Measurements from ENCODE around the gene TMEM236. TPM values are rescaled to one million over a fixed set of nuclear protein-coding genes. Genes with fewer than 3 reads are reported as not detected.
"Not testable (repeated sequence)": the region's sequence is repeated elsewhere in the genome, so short reads cannot be mapped to it uniquely, and the experiment has no call there.

TMEM236 gene
- total and polyA plus RNA-seq, 3 experiments from 2014 or later, result 0.09 to 0.11 TPM; not detected in 1

DNA sequence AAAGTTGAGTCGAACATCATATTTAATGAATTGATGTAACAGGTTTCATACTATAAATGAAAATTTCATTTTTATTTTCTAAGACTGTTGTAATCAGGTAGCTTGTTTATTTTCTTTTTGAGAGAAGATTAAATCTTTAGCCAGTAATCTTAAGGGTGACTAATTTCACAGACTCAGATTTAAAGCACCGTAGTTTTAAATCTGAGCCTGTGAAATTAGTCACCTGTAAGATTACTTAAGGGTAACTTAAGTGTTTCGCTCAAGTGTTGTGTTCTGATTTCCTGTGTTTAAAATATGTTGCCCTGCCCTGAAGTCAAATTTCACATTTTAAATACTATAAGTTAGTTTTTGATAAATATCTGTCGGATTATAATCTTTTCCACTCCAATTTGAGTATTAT is 35.8 kb upstream of the TMEM236 start:
- DNase-seq, result no peak
- Histone ChIP-seq H3K27me3 (ENCODE audit: insufficient read depth, low read length, poor library complexity, severe bottlenecking) (no peaks in the 10 kb centered on the region), H3K4me1 (ENCODE audit: insufficient read depth, low read length) (no peaks in the 10 kb centered on the region), H3K9me3 (ENCODE audit: low read length) (no peaks in the 10 kb centered on the region), H3K27ac (ENCODE audit: low read depth, low read length) (no peak overlapping the region), H3K36me3 (ENCODE audit: insufficient read depth, low read length) (peaks cover 10% of the 10 kb centered on the region), H3K4me3 (ENCODE audit: low read length) (no peak overlapping the region)
- Mint-ChIP-seq H3K9me3 (no peaks in the 10 kb centered on the region), H3K4me3 (no peak overlapping the region), H3K36me3 (peaks cover 22 to 69% (median 31%) of the 10 kb centered on the region in 3 donors), H3K4me1 (no peaks in the 10 kb centered on the region), H3K27me3 (no peaks in the 10 kb centered on the region), H3K27ac (no peak overlapping the region)
- CTCF ChIA-PET, result no interaction called here
- POLR2A ChIA-PET, result no interaction called here

DNA sequence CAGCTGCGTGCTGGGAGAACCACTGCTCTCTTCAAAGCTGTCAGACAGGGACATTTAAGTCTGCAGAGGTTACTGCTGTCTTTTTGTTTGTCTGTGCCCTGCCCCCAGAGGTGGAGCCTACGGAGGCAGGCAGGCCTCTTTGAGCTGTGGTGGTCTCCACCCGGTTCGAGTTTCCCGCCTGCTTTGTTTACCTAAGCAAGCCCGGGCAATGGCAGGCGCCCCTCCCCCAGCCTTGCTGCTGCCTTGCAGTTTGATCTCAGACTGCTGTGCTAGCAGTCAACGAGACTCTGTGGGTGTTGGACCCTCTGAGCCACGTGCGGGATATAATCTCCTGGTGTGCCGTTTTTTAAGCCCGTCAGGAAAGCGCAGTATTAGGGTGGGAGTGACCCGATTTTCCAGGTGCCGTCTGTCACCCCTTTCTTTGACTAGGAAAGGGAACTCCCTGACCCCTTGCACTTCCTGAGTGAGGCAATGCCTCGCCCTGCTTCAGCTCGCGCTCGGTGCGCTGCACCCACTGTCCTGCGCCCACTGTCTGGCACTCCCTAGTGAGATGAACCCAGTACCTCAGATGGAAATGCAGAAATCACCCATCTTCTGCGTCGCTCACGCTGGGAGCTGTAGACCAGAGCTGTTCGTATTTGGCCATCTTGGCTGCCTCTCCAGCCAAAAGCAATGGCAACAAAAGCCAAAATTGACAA is 29.5 kb upstream of the TMEM236 start:
- not testable (repeated sequence) for H3K4me3 Mint-ChIP-seq

DNA sequence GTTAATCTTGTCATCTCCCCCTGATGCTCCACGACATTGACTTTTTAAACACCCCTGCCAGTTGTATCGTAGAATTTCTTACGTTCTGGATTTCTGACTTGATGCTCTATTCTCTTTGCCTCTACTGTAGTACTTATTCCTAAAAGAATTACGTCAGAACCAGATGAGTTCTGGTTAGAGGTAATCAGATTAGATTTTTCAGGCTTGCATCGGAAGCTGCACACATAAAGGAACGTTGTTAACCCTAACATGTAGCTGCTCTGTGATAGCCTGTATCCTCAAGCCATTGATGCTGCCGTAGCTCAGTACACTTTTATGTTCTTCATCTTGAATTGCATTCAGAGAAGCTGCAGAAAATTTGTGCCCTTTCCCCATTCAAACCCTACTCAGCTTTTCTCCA is 26.3 kb upstream of the TMEM236 start:
- no peak for DNase-seq
- no peak overlapping the region for H3K4me3 ChIP-seq (ENCODE audit: low read length)
- no peaks in the 10 kb centered on the region for H3K27me3 ChIP-seq (ENCODE audit: insufficient read depth, low read length, poor library complexity, severe bottlenecking)
- H3K4me1 ChIP-seq (ENCODE audit: insufficient read depth, low read length), result no peaks in the 10 kb centered on the region
- no peak overlapping the region for H3K27ac ChIP-seq (ENCODE audit: low read depth, low read length)
- H3K27ac Mint-ChIP-seq, result no peak overlapping the region
- no peaks in the 10 kb centered on the region for H3K9me3 Mint-ChIP-seq
- H3K4me3 Mint-ChIP-seq, result no peak overlapping the region
- ChIA-PET POLR2A (no interaction called here), CTCF (no interaction called here)
- H3K27me3 Mint-ChIP-seq, result no peaks in the 10 kb centered on the region
- no peaks in the 10 kb centered on the region for H3K4me1 Mint-ChIP-seq
- H3K36me3 ChIP-seq (ENCODE audit: insufficient read depth, low read length), result no peaks in the 10 kb centered on the region
- H3K36me3 Mint-ChIP-seq, result peaks cover 2 to 17% (median 8%) of the 10 kb centered on the region in 3 donors
- H3K9me3 ChIP-seq (ENCODE audit: low read length), result no peaks in the 10 kb centered on the region

More for the DNA sequence above, 29.5 kb upstream of the TMEM236 start:
- H3K4me1 ChIP-seq (ENCODE audit: insufficient read depth, low read length); POLR2A ChIA-PET; H3K9me3 ChIP-seq (ENCODE audit: low read length); H3K4me1 Mint-ChIP-seq; CTCF ChIA-PET; H3K36me3 ChIP-seq (ENCODE audit: insufficient read depth, low read length); DNase-seq; H3K27me3 ChIP-seq (ENCODE audit: insufficient read depth, low read length, poor library complexity, severe bottlenecking); H3K27ac Mint-ChIP-seq; H3K27ac ChIP-seq (ENCODE audit: low read depth, low read length); H3K27me3 Mint-ChIP-seq; H3K9me3 Mint-ChIP-seq; H3K4me3 ChIP-seq (ENCODE audit: low read length): not testable (repeated sequence)
- H3K36me3 Mint-ChIP-seq, result peaks cover 5 to 29% (median 17%) of the 10 kb centered on the region in 3 donors

DNA sequence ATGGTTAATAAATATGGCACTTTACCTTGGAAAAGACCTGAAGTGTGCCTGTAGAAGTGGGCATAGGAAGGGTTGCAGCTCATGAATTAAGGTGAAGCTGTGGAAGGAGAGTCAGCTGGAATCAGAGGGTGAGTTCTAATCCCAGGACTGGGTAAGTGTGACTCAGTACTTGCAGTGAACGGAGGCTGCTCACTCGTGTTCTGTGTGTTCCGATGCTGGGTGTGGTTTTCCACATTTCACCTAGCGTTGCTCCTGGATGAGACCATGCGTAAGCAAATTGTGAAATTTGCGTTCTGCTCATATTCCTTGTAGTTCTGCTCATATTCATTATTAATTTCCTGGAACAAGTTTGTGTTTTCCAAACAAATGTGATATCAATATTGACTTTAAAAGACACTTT is 22.4 kb upstream of the TMEM236 start:
- Histone ChIP-seq H3K27me3 (ENCODE audit: insufficient read depth, low read length, poor library complexity, severe bottlenecking) (no peaks in the 10 kb centered on the region), H3K9me3 (ENCODE audit: low read length) (no peaks in the 10 kb centered on the region), H3K4me3 (ENCODE audit: low read length) (no peak overlapping the region), H3K27ac (ENCODE audit: low read depth, low read length) (no peak overlapping the region), H3K36me3 (ENCODE audit: insufficient read depth, low read length) (no peaks in the 10 kb centered on the region), H3K4me1 (ENCODE audit: insufficient read depth, low read length) (no peaks in the 10 kb centered on the region)
- no peak overlapping the region for H3K4me3 Mint-ChIP-seq
- H3K9me3 Mint-ChIP-seq, result no peaks in the 10 kb centered on the region
- DNase-seq, result no peak
- ChIA-PET CTCF (no interaction called here), POLR2A (no interaction called here)
- H3K27ac Mint-ChIP-seq, result no peak overlapping the region
- no peaks in the 10 kb centered on the region for H3K4me1 Mint-ChIP-seq
- H3K27me3 Mint-ChIP-seq, result no peaks in the 10 kb centered on the region
- H3K36me3 Mint-ChIP-seq, result no peaks in the 10 kb centered on the region

DNA sequence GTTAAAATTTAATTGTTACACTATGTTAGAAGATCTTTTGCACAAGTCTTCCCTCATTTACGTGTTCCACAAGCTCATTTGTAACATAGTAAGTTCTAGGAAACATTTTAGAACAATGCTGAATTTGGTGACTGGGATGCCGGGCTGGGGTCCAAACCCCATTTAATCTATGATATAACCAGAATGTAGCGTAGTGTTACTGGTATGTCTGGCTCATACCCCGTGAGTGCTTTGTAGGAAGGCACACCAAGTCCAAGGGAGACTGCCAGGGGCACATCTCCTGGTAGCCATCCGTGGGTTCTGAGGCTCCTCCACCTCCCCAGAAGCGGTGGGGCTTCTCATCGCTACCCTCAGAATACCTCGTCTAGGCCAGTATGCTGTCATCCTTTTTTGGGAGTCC is 21.3 kb upstream of the TMEM236 start:
- Mint-ChIP-seq H3K27ac (no peak overlapping the region), H3K27me3 (no peaks in the 10 kb centered on the region), H3K4me1 (no peaks in the 10 kb centered on the region), H3K36me3 (no peaks in the 10 kb centered on the region), H3K4me3 (no peak overlapping the region), H3K9me3 (no peaks in the 10 kb centered on the region)
- Histone ChIP-seq H3K27me3 (ENCODE audit: insufficient read depth, low read length, poor library complexity, severe bottlenecking) (no peaks in the 10 kb centered on the region), H3K4me1 (ENCODE audit: insufficient read depth, low read length) (no peaks in the 10 kb centered on the region), H3K9me3 (ENCODE audit: low read length) (no peaks in the 10 kb centered on the region), H3K27ac (ENCODE audit: low read depth, low read length) (no peak overlapping the region), H3K4me3 (ENCODE audit: low read length) (no peak overlapping the region), H3K36me3 (ENCODE audit: insufficient read depth, low read length) (no peaks in the 10 kb centered on the region)
- ChIA-PET CTCF (no interaction called here), POLR2A (no interaction called here)
- DNase-seq, result no peak

DNA sequence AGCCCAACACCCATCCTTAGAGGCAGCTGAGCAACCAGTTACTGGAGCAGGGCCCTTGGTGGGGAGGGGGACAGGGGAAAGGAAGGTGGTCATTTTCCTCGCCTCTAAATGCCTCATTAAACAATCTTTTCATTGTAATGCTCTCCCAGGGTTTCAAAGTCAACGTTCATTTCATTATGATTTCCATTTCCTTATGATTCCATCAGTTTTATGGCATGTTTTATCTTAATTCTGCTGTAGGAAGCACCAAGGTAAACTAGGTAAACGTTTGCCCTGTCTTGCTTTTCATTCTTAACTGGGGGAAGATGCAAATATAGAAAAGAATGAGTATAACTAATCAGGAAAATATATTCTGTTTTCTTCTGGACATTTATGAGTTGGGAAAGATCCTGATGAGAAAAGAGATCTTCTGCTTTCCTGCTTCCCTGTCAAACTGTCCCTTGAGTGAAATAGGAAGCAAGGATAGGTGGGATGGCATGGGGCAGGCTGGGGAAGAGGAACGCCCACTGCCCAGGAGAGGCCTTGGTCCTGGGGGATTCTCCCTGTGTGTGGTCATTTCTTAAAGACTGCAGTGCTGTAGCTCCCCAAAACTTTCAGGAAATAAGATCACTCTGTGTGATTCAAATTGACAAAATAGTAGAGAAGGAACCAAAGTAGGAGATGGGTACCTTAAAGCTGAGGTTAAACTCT is 20.5 kb upstream of the TMEM236 start:
- Mint-ChIP-seq H3K36me3 (no peaks in the 10 kb centered on the region), H3K9me3 (no peaks in the 10 kb centered on the region), H3K4me1 (no peaks in the 10 kb centered on the region), H3K27me3 (no peaks in the 10 kb centered on the region), H3K4me3 (no peak overlapping the region), H3K27ac (no peak overlapping the region)
- Histone ChIP-seq H3K9me3 (ENCODE audit: low read length) (no peaks in the 10 kb centered on the region), H3K4me1 (ENCODE audit: insufficient read depth, low read length) (no peaks in the 10 kb centered on the region), H3K36me3 (ENCODE audit: insufficient read depth, low read length) (no peaks in the 10 kb centered on the region), H3K4me3 (ENCODE audit: low read length) (no peak overlapping the region), H3K27ac (ENCODE audit: low read depth, low read length) (no peak overlapping the region), H3K27me3 (ENCODE audit: insufficient read depth, low read length, poor library complexity, severe bottlenecking) (no peaks in the 10 kb centered on the region)
- ChIA-PET CTCF (interaction anchor here (0.7 kb wide), 1 partner anchor 155 kb away, joined by 3 read pairs; no protein-coding TSS in a partner anchor), POLR2A (no interaction called here)
- DNase-seq, result no peak

DNA sequence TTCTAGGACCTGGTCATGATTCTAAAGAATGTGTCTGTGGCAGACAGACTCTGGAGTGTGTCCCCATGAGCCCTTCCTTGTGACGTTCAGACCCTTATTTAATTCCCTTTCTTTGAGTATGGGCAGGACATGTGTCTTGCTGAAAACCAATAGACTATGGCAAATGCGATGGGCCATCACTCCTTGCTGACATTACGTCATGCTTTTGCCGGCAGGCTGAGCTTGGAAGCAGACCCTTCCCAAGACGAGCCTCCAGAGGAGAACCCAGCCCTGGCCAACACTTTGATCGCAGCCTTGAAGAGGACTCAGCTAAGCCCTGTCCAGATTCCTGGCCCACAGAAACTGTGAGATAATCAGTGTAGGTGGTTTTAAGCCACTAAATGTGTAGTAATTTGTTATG is 18.4 kb upstream of the TMEM236 start:
- Mint-ChIP-seq H3K27ac (no peak overlapping the region), H3K4me3 (no peak overlapping the region), H3K27me3 (no peaks in the 10 kb centered on the region), H3K4me1 (peaks cover 0 to 4% (median 2%) of the 10 kb centered on the region in 3 donors), H3K36me3 (no peaks in the 10 kb centered on the region), H3K9me3 (no peaks in the 10 kb centered on the region)
- ChIA-PET POLR2A (no interaction called here), CTCF (no interaction called here)
- no peaks in the 10 kb centered on the region for H3K36me3 ChIP-seq (ENCODE audit: insufficient read depth, low read length)
- no peak for DNase-seq
- no peak overlapping the region for H3K27ac ChIP-seq (ENCODE audit: low read depth, low read length)
- H3K27me3 ChIP-seq (ENCODE audit: insufficient read depth, low read length, poor library complexity, severe bottlenecking), result no peaks in the 10 kb centered on the region
- no peaks in the 10 kb centered on the region for H3K9me3 ChIP-seq (ENCODE audit: low read length)
- H3K4me3 ChIP-seq (ENCODE audit: low read length), result no peak overlapping the region
- no peaks in the 10 kb centered on the region for H3K4me1 ChIP-seq (ENCODE audit: insufficient read depth, low read length)

DNA sequence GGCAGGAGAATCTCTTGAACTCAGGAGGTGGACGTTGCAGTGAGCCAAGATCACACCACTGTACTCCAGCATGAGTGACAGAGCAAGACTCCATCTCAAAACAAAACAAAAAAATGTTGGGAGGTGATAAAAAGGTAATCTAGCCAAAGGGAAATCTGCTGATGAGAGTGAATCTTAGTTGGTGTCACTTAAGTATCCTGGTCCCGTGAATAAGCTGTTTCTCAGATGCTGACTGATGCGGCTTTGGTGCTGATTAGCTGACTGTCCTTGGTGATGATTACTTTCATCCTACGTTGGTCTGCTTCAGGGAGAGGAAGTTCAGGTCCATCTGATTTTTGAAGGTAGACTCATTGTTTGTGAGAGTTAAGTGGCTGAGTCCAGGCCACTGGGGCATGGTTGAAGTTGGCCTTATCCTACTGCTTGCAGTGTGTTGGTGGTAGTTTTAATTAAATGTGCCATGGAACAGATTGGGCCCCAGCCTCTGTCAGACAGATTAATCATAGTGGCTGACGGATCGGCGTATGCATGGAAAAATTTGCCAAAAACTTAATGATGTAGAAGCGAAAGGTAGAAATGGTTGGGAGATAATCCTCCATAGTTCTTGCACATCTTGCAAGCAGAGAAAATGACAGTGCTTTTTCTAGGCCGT is 17.4 kb upstream of the TMEM236 start:
- Mint-ChIP-seq H3K27ac (peak overlapping the region in 1 of 8 donors; percentile 85), H3K9me3 (no peaks in the 10 kb centered on the region), H3K4me3 (no peak overlapping the region), H3K4me1 (peaks cover 0 to 4% (median 2%) of the 10 kb centered on the region in 3 donors), H3K36me3 (no peaks in the 10 kb centered on the region), H3K27me3 (no peaks in the 10 kb centered on the region)
- POLR2A ChIA-PET, result no interaction called here
- no peak for DNase-seq
- Histone ChIP-seq H3K4me3 (ENCODE audit: low read length) (no peak overlapping the region), H3K4me1 (ENCODE audit: insufficient read depth, low read length) (no peaks in the 10 kb centered on the region), H3K36me3 (ENCODE audit: insufficient read depth, low read length) (no peaks in the 10 kb centered on the region), H3K9me3 (ENCODE audit: low read length) (no peaks in the 10 kb centered on the region), H3K27ac (ENCODE audit: low read depth, low read length) (no peak overlapping the region), H3K27me3 (ENCODE audit: insufficient read depth, low read length, poor library complexity, severe bottlenecking) (no peaks in the 10 kb centered on the region)
- CTCF ChIA-PET, result no interaction called here

Data from CD8-positive, alpha-beta memory T cell (primary cell).